Inflammatory macrophage treated with lipopolysaccharide for 1 hour (primary cell): ENCODE measurements around the gene WDR43.
A peak's percentile ranks its signal among the peaks of the same experiment; 100 is the strongest.

Experiments used
- DNase-seq, 2 donors: peaks; one replicate each; pipeline ENCODE4 v3.0.0-alpha.2; 2020 to 2022

The WDR43 gene

GRCh38 chr2:28915939-28916338 is 21.5 kb downstream of the WDR43 start:
- no peak for DNase-seq

GRCh38 chr2:28926847-28927246 is 32.4 kb downstream of the WDR43 start:
- DNase-seq: no peak

DNA sequence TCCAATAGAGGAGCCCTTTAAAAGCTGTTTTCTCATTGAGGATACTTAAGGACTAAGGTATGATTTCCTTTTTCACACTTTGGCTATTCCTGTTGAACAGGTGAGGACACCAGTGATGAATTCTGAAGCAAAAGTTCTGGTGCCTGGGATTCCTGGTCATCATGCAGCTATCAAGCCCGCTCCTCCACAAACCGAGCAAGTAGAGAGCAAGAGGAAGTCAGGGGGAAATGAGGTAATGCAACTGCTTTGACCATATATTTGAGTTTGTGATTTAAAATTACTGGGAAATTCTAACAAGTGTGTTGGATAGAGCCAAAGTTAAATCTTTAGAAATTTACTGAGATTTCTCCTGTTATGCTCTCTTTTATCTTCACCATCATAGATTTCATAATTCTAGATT is 33.0 kb downstream of the WDR43 start:
- no peak for DNase-seq

DNA sequence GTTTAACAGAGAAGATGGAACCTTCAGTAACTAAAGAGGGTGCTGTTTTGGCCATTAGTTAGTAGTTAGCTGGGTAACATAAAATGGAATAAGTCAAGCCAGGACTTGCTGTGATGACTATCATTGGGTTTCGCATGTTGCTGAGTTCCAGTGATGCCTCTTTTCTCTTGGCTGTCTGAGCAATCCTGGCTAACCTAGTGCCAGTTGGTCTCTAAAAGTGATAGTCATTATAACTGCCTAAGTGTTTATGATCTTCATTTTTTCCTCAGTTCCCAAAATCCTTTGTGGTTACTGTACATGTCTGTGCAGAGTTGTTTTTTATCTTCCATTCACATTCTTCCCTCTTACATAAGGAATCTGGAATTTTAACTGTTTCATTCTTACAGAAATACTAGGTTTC is 33.4 kb downstream of the WDR43 start:
- DNase-seq: no peak

GRCh38 chr2:28929581-28929980 is 35.1 kb downstream of the WDR43 start:
- DNase-seq: no peak

DNA sequence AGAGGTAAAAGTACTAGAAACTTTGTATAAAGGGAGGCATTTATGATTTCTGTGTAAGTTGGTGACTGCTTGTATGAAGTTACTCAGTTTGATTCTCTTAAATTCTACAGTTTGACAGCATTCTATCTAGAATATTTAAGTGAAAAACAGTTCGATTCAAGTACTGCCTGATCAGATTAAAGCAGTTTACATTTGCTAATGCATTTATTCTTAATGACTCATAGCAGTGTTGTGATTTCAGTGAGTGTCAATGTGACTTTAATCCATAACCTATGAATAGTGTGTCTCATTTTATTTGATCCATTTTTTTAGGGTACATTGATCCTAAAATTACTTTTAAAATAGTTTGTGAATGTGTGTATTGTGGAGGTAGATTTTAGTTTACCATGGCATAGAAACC is 35.7 kb downstream of the WDR43 start:
- DNase-seq: no peak

DNA sequence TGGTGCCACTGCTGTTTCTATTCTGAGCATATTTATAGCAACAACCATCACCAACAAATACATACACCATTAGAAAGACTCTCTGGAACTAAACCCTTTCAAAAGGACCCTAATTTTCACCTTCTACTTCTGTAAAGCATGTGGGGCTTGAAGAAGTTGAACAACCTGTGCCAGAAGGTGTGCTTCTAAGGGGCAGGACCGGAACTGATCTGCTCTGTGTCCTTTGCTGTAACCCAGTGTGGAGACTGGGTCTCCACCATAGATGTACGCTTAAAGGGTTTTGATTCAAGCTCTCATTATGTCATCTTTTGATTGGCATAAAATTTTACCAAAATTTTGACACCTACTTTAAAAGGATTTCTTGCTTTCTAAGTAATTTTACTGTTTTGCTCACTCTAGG is 40.3 kb downstream of the WDR43 start:
- DNase-seq: no peak

- DNase-seq: no peak
Observed at GRCh38 chr2:28941008-28941407, 46.5 kb downstream of the WDR43 start.

- no peak for DNase-seq
Observed at GRCh38 chr2:28944535-28945248, 50.2 kb downstream of the WDR43 start.

DNA sequence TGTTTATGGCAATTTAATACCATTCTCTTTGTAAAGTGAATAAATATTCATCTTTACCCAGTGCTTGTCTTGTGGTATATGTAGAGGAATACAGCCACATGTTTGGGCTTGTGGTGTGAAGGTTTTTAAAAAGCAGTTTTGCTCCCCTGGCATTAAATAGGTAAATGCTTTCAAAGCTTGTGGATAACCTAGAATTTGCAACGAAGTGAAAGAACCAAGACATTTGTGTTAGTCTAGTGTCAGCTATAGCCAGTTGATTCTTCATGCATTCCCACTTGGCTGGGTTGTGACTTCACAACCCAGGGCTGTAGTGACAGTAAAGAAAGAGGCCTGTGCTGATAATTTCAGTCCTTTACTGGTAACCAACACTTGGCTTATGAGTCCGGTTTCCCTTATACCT is 53.7 kb downstream of the WDR43 start:
- DNase-seq: no peak

DNA sequence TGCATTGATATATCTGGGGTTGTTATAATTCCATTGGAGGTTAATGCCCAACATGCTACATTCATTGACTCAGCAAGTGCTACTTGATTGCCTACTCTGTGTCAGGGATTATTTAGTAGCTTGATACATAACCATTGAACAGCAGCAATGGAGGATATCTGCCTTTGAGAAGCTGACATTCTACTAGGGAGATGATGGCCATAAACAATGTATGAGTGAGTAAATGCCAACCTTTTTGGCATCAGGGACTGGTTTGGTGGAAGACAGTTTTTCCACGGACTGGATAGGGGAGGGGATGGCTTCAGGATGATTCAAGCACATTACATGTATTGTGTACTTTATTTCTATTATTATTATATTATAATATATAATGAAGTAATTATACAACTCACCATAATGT is 54.7 kb downstream of the WDR43 start:
- DNase-seq: no peak

DNA sequence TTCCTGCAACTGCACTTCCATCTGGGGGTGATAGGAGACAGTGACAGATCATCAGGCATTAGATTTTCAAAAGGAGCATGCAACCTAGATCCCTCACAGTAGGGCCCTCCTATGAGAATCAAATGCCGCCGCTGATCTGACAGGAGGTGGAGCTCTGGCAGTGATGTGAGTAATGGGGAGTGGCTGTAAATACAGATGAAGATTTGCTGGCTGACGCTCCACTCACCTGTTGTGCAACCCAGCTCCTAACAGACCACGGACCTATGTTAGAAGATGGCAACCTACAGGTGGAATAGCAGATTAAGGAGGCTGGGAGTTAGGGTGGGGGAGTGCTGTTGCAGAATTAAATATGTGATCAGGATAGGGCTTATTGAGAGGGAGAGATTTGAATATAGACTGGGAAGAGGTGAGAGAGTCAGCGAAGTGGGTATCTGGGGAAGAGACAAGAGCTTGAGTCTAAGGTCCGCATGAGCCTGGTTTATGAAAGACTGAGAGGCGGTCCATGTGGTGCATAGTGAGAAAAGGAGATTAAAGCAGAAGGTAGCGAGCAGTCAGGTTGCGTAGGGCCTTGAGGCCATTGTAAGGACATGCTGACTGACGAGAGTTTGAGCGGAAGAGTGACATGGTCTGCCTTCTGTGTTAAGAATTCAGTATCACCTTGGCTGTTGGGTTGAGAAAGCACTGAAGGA is 55.3 kb downstream of the WDR43 start:
- no peak for DNase-seq

GRCh38 chr2:28950941-28951630 is 56.6 kb downstream of the WDR43 start:
- no peak for DNase-seq

DNA sequence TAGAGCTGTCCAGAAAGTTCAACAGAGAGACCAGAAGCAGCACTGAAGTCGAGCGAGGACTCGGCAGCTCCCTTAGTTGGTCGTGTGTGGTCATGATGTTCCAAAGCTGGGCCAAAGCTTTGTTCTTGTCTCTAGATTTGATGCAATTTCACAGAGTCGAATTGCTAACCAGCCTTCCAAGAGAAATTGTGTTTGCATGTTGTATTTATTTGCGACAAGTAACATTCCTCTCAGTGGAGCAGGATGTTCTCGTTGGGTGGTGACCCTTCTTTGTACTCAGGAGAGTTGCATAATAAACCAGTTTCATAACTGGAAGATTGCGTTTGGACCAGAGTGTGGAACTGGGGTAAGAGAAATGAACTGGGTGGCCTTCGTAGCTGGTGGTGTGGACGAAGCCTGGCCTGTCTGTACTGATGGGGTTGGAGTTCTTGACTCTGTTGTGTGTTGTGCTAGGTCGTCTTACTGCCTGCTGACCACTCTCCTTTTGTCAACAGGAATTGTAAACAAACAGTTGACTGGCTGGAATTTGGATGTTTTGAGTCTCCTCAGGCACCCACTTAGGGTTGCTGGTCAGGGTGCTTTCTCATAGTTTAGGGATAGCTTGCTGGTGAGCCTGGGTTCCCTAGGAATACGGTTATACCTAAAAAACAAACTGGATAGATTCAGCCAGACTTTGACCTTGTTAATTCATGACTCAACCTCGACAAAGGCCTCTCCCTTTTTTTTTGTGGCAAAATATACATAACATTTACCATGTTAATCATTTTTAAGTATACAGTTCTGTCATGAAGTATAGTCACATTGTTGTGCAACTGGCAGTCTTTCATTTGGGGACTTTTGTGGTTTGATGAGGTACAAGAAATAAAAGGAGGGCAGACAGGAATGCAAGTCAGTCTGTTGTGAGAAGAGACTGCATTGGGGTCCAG is 57.7 kb downstream of the WDR43 start:
- DNase-seq: peak; percentile 79 to 91

DNA sequence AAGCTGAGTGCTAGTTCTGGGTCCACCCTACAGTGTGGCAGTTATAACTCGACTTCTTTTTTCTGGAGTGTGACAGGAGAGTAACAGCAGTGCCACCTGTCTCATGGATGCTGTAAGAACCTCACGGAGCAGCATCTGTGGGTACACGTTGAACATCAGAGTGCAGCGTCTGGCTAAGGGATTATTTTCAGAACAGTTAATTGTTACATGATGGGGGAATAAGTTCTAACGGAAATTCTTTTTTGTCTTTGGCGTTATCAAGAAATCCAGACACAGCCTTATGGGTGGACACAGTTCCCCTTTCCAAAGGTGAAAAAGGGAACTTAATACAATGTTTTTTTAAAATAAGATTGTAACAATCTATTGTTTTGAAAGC is 58.4 kb downstream of the WDR43 start:
- DNase-seq: peak; percentile 47 to 50

DNA sequence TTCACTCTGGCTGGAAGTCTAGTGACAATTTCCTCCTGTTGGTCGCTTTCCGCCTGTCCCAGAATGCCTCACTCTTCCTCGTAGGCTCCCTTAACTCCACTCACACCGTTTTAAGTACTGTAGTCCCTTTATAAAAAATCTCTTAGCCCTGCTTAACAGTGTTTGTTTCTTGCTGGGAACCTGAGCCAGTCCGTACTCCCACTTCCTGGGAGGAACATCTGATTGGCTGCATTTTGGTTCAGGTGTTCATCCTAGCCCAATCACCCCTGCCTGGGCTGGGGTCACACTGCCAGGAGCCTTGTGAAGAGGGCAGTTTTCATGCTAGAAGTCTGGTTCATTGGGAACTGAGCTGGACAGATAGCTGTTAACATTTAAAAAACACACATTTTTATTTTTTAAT is 61.0 kb downstream of the WDR43 start:
- DNase-seq: no peak

DNA sequence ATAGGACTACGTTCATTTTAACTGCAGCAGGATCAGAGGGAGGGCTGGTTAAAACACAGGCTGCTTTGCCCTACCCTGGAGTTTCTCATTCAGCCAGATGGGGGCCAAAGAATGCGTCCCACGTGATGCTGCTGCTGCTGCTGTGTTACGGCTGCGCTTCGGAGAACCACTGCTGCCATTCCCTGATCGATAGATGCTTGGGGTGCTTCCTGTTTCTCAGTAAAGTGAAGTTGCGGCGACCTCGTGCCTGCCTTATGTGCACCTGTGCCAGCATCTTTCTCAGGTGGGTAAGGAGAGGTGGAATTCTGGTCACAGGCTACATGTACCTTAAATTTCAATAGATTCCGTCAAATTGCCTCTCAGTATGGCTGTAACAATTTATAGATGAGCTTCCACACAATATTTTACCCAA is 62.0 kb downstream of the WDR43 start:
- peak in 1 of 2 donors; percentile 35 for DNase-seq

GRCh38 chr2:28956890-28957289 is 62.4 kb downstream of the WDR43 start:
- DNase-seq: no peak

DNA sequence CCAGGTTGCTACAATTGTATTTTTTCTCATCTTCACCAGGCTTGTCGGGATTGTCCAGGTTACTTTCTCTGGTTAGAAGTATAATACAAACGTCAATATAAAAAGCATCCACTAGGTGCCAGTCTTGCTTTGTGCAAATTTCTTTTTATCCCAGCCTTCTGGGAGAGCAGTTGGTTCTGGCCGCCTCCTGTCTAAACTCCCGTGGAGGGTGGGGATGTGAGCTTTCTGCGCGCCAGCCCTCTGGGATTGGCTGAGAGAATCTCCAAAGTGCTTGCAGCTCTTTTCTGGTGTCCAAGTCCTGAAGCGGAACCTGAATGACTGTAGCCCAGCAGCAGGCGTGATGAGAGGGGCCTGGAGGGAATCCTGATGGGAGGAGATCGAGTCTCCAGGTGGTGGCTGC is 64.2 kb downstream of the WDR43 start:
- peak; percentile 53 to 94 for DNase-seq

DNA sequence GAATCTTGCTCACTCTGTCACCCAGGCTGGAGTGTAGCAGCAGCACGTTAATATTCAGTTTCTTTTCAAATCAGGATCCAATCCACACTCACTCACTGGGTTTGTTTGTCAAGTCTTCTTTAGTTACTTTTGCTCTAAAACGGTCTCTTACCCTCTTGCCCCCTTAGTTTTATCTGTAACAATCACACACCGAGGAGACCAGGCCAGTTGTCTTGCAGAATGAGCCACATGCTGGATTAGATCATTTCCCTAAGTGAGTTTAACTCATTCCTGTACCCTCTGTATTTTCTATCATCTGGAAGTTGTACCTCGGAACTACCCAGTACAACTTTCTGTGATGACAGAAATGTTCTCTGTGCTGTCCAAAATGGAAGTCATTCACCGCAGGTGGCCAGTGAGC is 65.9 kb downstream of the WDR43 start:
- DNase-seq: no peak

DNA sequence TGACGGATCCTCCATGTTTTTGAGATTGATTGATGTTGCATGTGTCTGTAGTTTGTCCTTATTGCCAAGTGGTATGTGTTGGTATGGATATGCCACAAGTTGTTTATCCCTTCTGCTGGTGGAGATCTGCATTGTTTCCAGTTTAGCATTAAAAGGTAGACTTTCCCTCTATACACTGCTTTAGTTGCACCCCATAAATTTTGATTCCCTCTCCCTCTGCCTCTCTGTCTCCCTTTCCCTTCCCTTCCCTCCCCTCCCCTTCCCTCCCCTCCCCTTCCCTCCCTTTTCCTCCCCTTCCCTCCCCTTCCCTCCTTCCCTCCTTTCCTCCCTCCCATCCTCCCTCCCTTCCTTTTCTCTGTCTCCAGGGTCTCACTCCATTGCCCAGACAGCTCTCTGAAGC is 68.0 kb downstream of the WDR43 start:
- DNase-seq: no peak

GRCh38 chr2:28970464-28971160 is 76.1 kb downstream of the WDR43 start:
- no peak for DNase-seq
